ENCODE measurements around the gene SYT14. TPM values are rescaled to one million over a fixed set of nuclear protein-coding genes. Genes with fewer than 3 reads are reported as not detected.

SYT14 gene
- total and polyA plus RNA-seq, 2 of the 4 experiments (the other 2 are of a cell fraction), result 0.14 to 1.3 TPM

GRCh38 chr1:210074904-210075303 lies 136.9 kb downstream of the SYT14 start:
- Histone ChIP-seq H2BK120ac (ENCODE audit: low read depth, low read length) (no peak overlapping the region), H2AK5ac (ENCODE audit: low read depth, low read length) (no peak overlapping the region), H3K14ac (replicated peaks; ENCODE audit: low read depth, low read length) (no peak overlapping the region), H2BK20ac (ENCODE audit: low read depth, low read length) (no peak overlapping the region), H3K56ac (ENCODE audit: extremely low read depth, insufficient read depth, low read length) (no peak overlapping the region), H3K4me2 (ENCODE audit: low read depth, low read length) (no peak overlapping the region), H3K9me1 (ENCODE audit: insufficient read depth, low read length) (no peaks in the 10 kb centered on the region), H3K79me1 (ENCODE audit: low read depth in 1 of 2, low read length in 2 of 2) (no peaks in the 10 kb centered on the region), H2AK9ac (replicated peaks; ENCODE audit: low read depth, low read length, poor library complexity) (no peak overlapping the region), H3K27me3 (ENCODE audit: control insufficient read depth, insufficient read depth, low read length) (no peaks in the 10 kb centered on the region), H3K36me3 (ENCODE audit: control insufficient read depth, insufficient read depth, low read length) (no peaks in the 10 kb centered on the region), H2AFZ (replicated peaks; ENCODE audit: low read length, poor library complexity) (no peak overlapping the region), H3K9ac (ENCODE audit: low read depth, low read length) (no peak overlapping the region), H3K4me3 (ENCODE audit: insufficient read depth, low read depth, low read length) (no peak overlapping the region), H2BK5ac (ENCODE audit: low read depth, low read length, poor library complexity, severe bottlenecking) (no peak overlapping the region), H4K8ac (ENCODE audit: low read depth in 2 of 2, low read length in 2 of 2) (no peak overlapping the region), H3K18ac (ENCODE audit: low read depth, low read length) (no peak overlapping the region), H4K91ac (ENCODE audit: insufficient read depth, low read depth, low read length) (no peak overlapping the region), H3K4ac (ENCODE audit: low read depth, low read length) (no peak overlapping the region), H4K20me1 (ENCODE audit: insufficient read depth, low read length) (no peaks in the 10 kb centered on the region), H3K4me1 (ENCODE audit: control insufficient read depth, insufficient read depth, low read length) (no peaks in the 10 kb centered on the region), H3K9me3 (ENCODE audit: control insufficient read depth, insufficient read depth, low read length) (no peaks in the 10 kb centered on the region), H3K23ac (ENCODE audit: low read depth, low read length) (no peak overlapping the region), H3K27ac (ENCODE audit: insufficient read depth, low read length) (no peak overlapping the region), H2BK15ac (ENCODE audit: low read depth, low read length) (no peak overlapping the region), H4K5ac (ENCODE audit: low read depth, low read length) (no peak overlapping the region)
- ChIA-PET POLR2A (ENCODE audit: unreplicated experiment) (no interaction called here), CTCF (no interaction called here)
- DNase-seq, result no peak
- WGBS, 2 experiments (ENCODE audit: extremely low coverage in 2 of 2, insufficient read length in 1 of 2), result 74% methylated on average over 8 of the region's 16 CpGs; no CpG with 5 or more reads in 1 of the 2 experiments
- dilution Hi-C loops (cut with HindIII; ENCODE audit: low sequenced_read_pairs, unreplicated experiment) (no loop called here), intact Hi-C loops (cut with micrococcal nuclease) (no loop called here), in situ Hi-C loops (cut with MboI; ENCODE audit: low sequenced_read_pairs) (no loop called here)
- TF ChIP-seq CHD1 (IDR thresholded peaks at IDR 0.05; ENCODE audit: low read depth, low read length), result no peak
- no peak for TF ChIP-seq POLR2A (IDR thresholded peaks at IDR 0.05; ENCODE audit: low read depth, low read length)
- no peak for TF ChIP-seq SMC3 (IDR thresholded peaks at IDR 0.05; ENCODE audit: low read depth, low read length)
- no peak for TF ChIP-seq FOS (IDR thresholded peaks at IDR 0.05; ENCODE audit: low read depth, low read length)
- TF ChIP-seq RFX5 (IDR thresholded peaks at IDR 0.05; ENCODE audit: low read depth, low read length), result no peak
- no peak for TF ChIP-seq RAD21 (IDR thresholded peaks at IDR 0.05; ENCODE audit: low read length)
- TF ChIP-seq CEBPB (IDR thresholded peaks at IDR 0.05; ENCODE audit: low read depth, low read length), result no peak
- no peak for TF ChIP-seq CTCF (conservative IDR thresholded peaks at IDR 0.05; ENCODE audit: low read depth, low read length)
- TF ChIP-seq MAFK (IDR thresholded peaks at IDR 0.05; ENCODE audit: low read depth, low read length), result no peak
- TF ChIP-seq NFE2L2 (IDR thresholded peaks at IDR 0.05; ENCODE audit: low read depth, low read length), result no peak
- TF ChIP-seq MXI1 (IDR thresholded peaks at IDR 0.05; ENCODE audit: borderline replicate concordance, low read depth, low read length), result no peak
- TF ChIP-seq BHLHE40 (IDR thresholded peaks at IDR 0.05; ENCODE audit: low read depth, low read length), result no peak
- no peak for TF ChIP-seq ELK1 (IDR thresholded peaks at IDR 0.05; ENCODE audit: borderline replicate concordance, low read depth, low read length)
- no peak for TF ChIP-seq USF2 (IDR thresholded peaks at IDR 0.05; ENCODE audit: low read depth, low read length)
- no peak for TF ChIP-seq MAZ (IDR thresholded peaks at IDR 0.05; ENCODE audit: borderline replicate concordance, low read depth, low read length)
- no peak for TF ChIP-seq RCOR1 (IDR thresholded peaks at IDR 0.05; ENCODE audit: insufficient replicate concordance, low read length)
- no peak for ATAC-seq (ENCODE audit: low read depth)
- BruUV-seq (replicated peaks), result no TSS peak
